ENCODE data around the gene STK32B.
"Not testable (repeated sequence)": the region's sequence is repeated elsewhere in the genome, so short reads cannot be mapped to it uniquely, and the experiment has no call there.

The STK32B gene

GRCh38 chr4:5051278-5052203 lies at the start of gene STK32B:
TSS of gene STK32B (plus strand) at chr4:5051480.
- DNase-seq (ENCODE audit: low read depth), result peak; percentile 70

- DNase-seq (ENCODE audit: low read depth), result not testable (repeated sequence)
These were observed 49.6 kb upstream of the STK32B start for GRCh38 chr4:5001641-5002040.

GRCh38 chr4:5003372-5003857 lies 47.9 kb upstream of the STK32B start:
- no peak for DNase-seq (ENCODE audit: low read depth)

GRCh38 chr4:5003918-5004317 lies 47.4 kb upstream of the STK32B start:
- DNase-seq (ENCODE audit: low read depth), result no peak

- DNase-seq (ENCODE audit: low read depth), result no peak
These were observed 46.8 kb upstream of the STK32B start for GRCh38 chr4:5004496-5004895.

- not testable (repeated sequence) for DNase-seq (ENCODE audit: low read depth)
These were observed 44.3 kb upstream of the STK32B start for GRCh38 chr4:5006932-5007331.

- no peak for DNase-seq (ENCODE audit: low read depth)
These were observed 41.5 kb upstream of the STK32B start for GRCh38 chr4:5009796-5010195.

GRCh38 chr4:5010984-5011383 lies 40.3 kb upstream of the STK32B start:
- DNase-seq (ENCODE audit: low read depth), result no peak

- no peak for DNase-seq (ENCODE audit: low read depth)
These were observed 38.9 kb upstream of the STK32B start for GRCh38 chr4:5012244-5012898.

GRCh38 chr4:5012958-5013357 lies 38.3 kb upstream of the STK32B start:
- DNase-seq (ENCODE audit: low read depth), result no peak

- no peak for DNase-seq (ENCODE audit: low read depth)
These were observed 37.1 kb upstream of the STK32B start for GRCh38 chr4:5014007-5014682.

- DNase-seq (ENCODE audit: low read depth), result no peak
These were observed 33.2 kb upstream of the STK32B start for GRCh38 chr4:5018096-5018495.

GRCh38 chr4:5018603-5019002 lies 32.7 kb upstream of the STK32B start:
- DNase-seq (ENCODE audit: low read depth), result no peak

GRCh38 chr4:5019274-5019673 lies 32.0 kb upstream of the STK32B start, which contains the start of gene CYTL1:
TSS of gene CYTL1 (minus strand) at chr4:5019458. CDS start at chr4:5019445, 13 bp downstream.
- no peak for DNase-seq (ENCODE audit: low read depth)

- DNase-seq (ENCODE audit: low read depth), result no peak
These were observed 31.5 kb upstream of the STK32B start for GRCh38 chr4:5019796-5020195.

GRCh38 chr4:5020341-5020740 lies 30.9 kb upstream of the STK32B start:
- no peak for DNase-seq (ENCODE audit: low read depth)

GRCh38 chr4:5021546-5021945 lies 29.7 kb upstream of the STK32B start:
- DNase-seq (ENCODE audit: low read depth), result peak; percentile 75

GRCh38 chr4:5024673-5025072 lies 26.6 kb upstream of the STK32B start:
- DNase-seq (ENCODE audit: low read depth), result no peak

- DNase-seq (ENCODE audit: low read depth), result no peak
These were observed 24.9 kb upstream of the STK32B start for GRCh38 chr4:5026371-5026770.

GRCh38 chr4:5027346-5027745 lies 23.9 kb upstream of the STK32B start:
- DNase-seq (ENCODE audit: low read depth), result no peak

GRCh38 chr4:5028480-5028879 lies 22.8 kb upstream of the STK32B start:
- DNase-seq (ENCODE audit: low read depth), result no peak

- no peak for DNase-seq (ENCODE audit: low read depth)
These were observed 21.8 kb upstream of the STK32B start for GRCh38 chr4:5029447-5029846.

- DNase-seq (ENCODE audit: low read depth), result no peak
These were observed 21.1 kb upstream of the STK32B start for GRCh38 chr4:5030221-5030620.

All from amniotic epithelial cell (primary cell).